SH-SY5Y (cell line): Measurements from ENCODE around the gene SYP.

ENCODE experiments used
- GATA2 ChIP-seq: IDR thresholded peaks from 2 replicates; pipeline ENCODE4 v1.6.1; 2011; ENCODE audit warnings: mild to moderate bottlenecking, low read depth, low read length
- GATA3 ChIP-seq: IDR thresholded peaks from 2 replicates; pipeline ENCODE4 v1.6.1; 2011; ENCODE audit warnings: low read depth, mild to moderate bottlenecking, low read length, moderate library complexity

GRCh38 chrX:49177873-49178480, 22.0 kb downstream of the SYP start:
- no peak for TF ChIP-seq GATA3
- no peak for TF ChIP-seq GATA2
